Pancreas (tissue), 10 donors: ENCODE results near the gene GATA2. TPM values are rescaled to one million over a fixed set of nuclear protein-coding genes. Genes with fewer than 3 reads are reported as not detected.

Source experiments
- ATAC-seq, 4 donors: fragments of 200-7000 bp; cut with Tn5 transposase; one replicate each; pipeline versions ENCODE4 v1.8.0 to v1.9.1; 2020; ENCODE audit warnings: mild to moderate bottlenecking in 4 of 4, moderate library complexity in 4 of 4
- DNase-seq, 6 donors: peaks; one replicate each; pipeline ENCODE4 v3.0.0-alpha.2; 2020
- FAIRE-seq: peaks from 2 replicates; lab custom pipeline; 2012; peaks lifted over from hg19 to GRCh38; lab: Jason Lieb, UNC
- H3K27ac ChIP-seq, 4 donors: fragments of 200-600 bp; sonication (generic); 1 replicate in 3 of 4; 2 replicates in 1 of 4; pipeline versions ENCODE4 v1.5.0 to v1.8.0; 2020
- H3K27me3 ChIP-seq, 4 donors: fragments of 200-600 bp; one replicate each; pipeline ENCODE4 v1.8.0; 2021
- H3K36me3 ChIP-seq, 3 donors: fragments of 200-600 bp; sonication (generic) in 1 of 3; one replicate each; pipeline versions ENCODE4 v1.5.0 to v1.8.0; 2020 to 2021
- H3K4me1 ChIP-seq, 3 donors: fragments of 200-600 bp; one replicate each; pipeline ENCODE4 v1.8.0; 2021
- H3K4me3 ChIP-seq, 4 donors: fragments of 200-600 bp; sonication (generic) in 2 of 4; one replicate each; pipeline versions ENCODE4 v1.5.0 to v1.8.0; 2020 to 2021
- H3K9me3 ChIP-seq, 4 donors: fragments of 200-600 bp; one replicate each; pipeline ENCODE4 v1.8.0; 2021
- WGBS, 2 donors: extraction: QIAGEN DNeasy Blood & Tissue Kit; methylation state at CpG; one replicate each; pipeline ENCODE4 v1.1.7; 2013; 5-methylcytosine and 5-hydroxymethylcytosine counted together
- intact Hi-C, 3 donors: fragments of 100-400 bp; cut with DNase I; formaldehyde crosslinking; loops; one replicate each; pipeline versions ENCODE4 v1.11.1 to v1.14.2; 2022
- polyA plus RNA-seq, 2 donors: library from polyadenylated mRNA; stranded (reverse); fragments of 200-250 nt; gene quantifications; one replicate each; pipeline ENCODE4 v1.2.3, GENCODE V29; 2013
- total RNA-seq, 6 donors: library from RNA; stranded (reverse); fragmentation: NEBNext Ultra II Directional in 4 of 6; extraction: Animal tissue kit (Norgen Biotek cat#: 25700) in 4 of 6; gene quantifications; one replicate each; pipeline versions ENCODE4 v1.2.1 to v1.2.4, GENCODE V29; 2021 to 2023
- TF ChIP-seq, protein P1 (sequence below), 4 donors: fragments of 200-600 bp; sonication (generic) in 3 of 4; IDR thresholded peaks; one replicate each; pipeline versions ENCODE4 v1.5.0 to v1.8.0; 2021; ENCODE audit warnings: antibody characterized with exemption in 4 of 4
- donor health status: healthy with polysubstance abuse.
- donor health status: DM: no; HTN: no; CAD: no; lungs with moderate emphysema.
- donor health status: DM: no; HTN: no; CAD: no.
- donor health status: control.
- donor health status: control.
- donor health status: Bipolar disorder and iron deficiency.
- donor health status: DM: yes; HTN: yes; CAD: no.
- donor health status: DM: no; HTN: no; CAD: no.
- donor health status: DM: no; HTN: no; CAD: no.
- donor health status: DM: yes; HTN: yes; CAD: no.

Gene GATA2
- total and polyA plus RNA-seq, 8 donors, result 6.2 to 17.1 (median 11.1) TPM

DNA sequence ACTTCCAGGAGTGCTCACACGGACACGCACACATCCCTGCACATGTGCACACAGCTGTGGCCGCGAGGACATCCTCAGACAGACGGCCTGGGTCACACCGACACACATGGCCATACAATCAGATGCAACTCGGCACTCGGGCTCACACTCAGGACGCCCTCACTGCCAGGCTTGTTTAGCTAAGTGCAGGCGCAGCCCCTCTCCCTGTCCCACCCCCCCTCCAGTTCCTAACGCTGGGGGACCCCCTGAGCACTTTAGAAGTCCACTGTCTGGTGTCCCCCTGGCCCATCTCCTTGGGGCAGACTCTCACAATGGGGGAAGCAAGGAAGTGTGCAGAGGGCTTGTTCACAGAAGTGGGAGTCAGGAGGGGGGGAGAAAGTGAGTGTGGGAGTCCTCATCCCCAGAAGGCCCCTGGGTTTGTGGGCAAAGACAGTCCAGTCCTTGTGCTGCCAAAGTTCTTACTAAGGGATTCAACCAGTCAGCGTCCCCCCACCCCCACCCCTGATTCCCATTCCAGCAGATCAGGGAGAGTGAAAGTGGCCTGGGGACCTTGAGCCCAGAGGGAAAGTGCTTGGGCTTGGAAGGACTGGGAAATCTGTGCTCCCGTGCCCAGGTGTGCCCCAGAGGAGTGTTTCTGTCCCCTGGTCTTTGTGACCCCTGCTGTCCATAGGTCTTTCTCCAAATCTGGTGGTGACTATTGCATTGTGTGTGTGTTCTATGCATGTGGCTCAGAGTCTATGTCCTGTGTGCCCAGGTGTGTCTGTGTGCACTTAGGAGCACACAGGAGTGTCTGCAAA, 767 bp upstream of the GATA2 start:
- no peaks in the 10 kb centered on the region for H3K27me3 ChIP-seq
- 20 to 23% methylated on average over 12 to 13 of the region's 13 CpGs for WGBS, 2 donors
- H3K27ac ChIP-seq, result peak overlapping the region in 1 of 4 donors; percentile 96
- intact Hi-C loops, result no loop called here
- no peak for ATAC-seq
- no peak for FAIRE-seq
- no peaks in the 10 kb centered on the region for H3K9me3 ChIP-seq
- H3K4me1 ChIP-seq, result peaks cover 0 to 3% (median 0%) of the 10 kb centered on the region in 3 donors
- TF ChIP-seq, protein P1, sequence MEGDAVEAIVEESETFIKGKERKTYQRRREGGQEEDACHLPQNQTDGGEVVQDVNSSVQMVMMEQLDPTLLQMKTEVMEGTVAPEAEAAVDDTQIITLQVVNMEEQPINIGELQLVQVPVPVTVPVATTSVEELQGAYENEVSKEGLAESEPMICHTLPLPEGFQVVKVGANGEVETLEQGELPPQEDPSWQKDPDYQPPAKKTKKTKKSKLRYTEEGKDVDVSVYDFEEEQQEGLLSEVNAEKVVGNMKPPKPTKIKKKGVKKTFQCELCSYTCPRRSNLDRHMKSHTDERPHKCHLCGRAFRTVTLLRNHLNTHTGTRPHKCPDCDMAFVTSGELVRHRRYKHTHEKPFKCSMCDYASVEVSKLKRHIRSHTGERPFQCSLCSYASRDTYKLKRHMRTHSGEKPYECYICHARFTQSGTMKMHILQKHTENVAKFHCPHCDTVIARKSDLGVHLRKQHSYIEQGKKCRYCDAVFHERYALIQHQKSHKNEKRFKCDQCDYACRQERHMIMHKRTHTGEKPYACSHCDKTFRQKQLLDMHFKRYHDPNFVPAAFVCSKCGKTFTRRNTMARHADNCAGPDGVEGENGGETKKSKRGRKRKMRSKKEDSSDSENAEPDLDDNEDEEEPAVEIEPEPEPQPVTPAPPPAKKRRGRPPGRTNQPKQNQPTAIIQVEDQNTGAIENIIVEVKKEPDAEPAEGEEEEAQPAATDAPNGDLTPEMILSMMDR (IDR thresholded peaks at IDR 0.05), result no peak
- DNase-seq, result peak in 4 of 6 donors; percentile 26 to 53 (median 32)
- H3K36me3 ChIP-seq, result no peaks in the 10 kb centered on the region
- H3K4me3 ChIP-seq, result peak overlapping the region in 2 of 4 donors; percentile 54 to 73

- no peaks in the 10 kb centered on the region for H3K9me3 ChIP-seq
- DNase-seq, result peak in 1 of 6 donors; percentile 71
- peaks cover 0 to 6% (median 0%) of the 10 kb centered on the region in 3 donors for H3K4me1 ChIP-seq
- no peak for ATAC-seq
- no peaks in the 10 kb centered on the region for H3K27me3 ChIP-seq
- TF ChIP-seq, protein P1 (IDR thresholded peaks at IDR 0.05), result no peak
- WGBS, 2 donors, result 10 to 19% methylated on average over 68 to 70 of the region's 70 CpGs
- peak overlapping the region; percentile 28 to 73 (median 57) for H3K4me3 ChIP-seq
- H3K36me3 ChIP-seq, result no peaks in the 10 kb centered on the region
- H3K27ac ChIP-seq, result peak overlapping the region; percentile 50 to 97 (median 96)
- intact Hi-C loops, result no loop called here
- no peak for FAIRE-seq
These were observed 895 bp downstream of the GATA2 start for GRCh38 chr3:128491941-128492670.

- peak overlapping the region; percentile 50 to 97 (median 96) for H3K27ac ChIP-seq
These were observed 1.4 kb downstream of the GATA2 start for GRCh38 chr3:128491691-128491940.

GRCh38 chr3:128490915-128491690, 1.9 kb downstream of the GATA2 start:
- H3K4me1 ChIP-seq, result peaks cover 0 to 6% (median 0%) of the 10 kb centered on the region in 3 donors
- no peaks in the 10 kb centered on the region for H3K27me3 ChIP-seq
- ATAC-seq, result peak in 1 of 4 donors; percentile 2
- peak in 5 of 6 donors; percentile 35 to 60 (median 48) for DNase-seq
- intact Hi-C loops, result no loop called here
- WGBS, 2 donors, result 19 to 20% methylated on average over 22 to 23 of the region's 23 CpGs
- H3K4me3 ChIP-seq, result peak overlapping the region; percentile 53 to 73 (median 57)
- H3K27ac ChIP-seq, result peak overlapping the region; percentile 95 to 97 (median 96)
- no peaks in the 10 kb centered on the region for H3K9me3 ChIP-seq
- no peak for FAIRE-seq
- no peaks in the 10 kb centered on the region for H3K36me3 ChIP-seq
- TF ChIP-seq, protein P1 (IDR thresholded peaks at IDR 0.05), result no peak

More at GRCh38 chr3:128491691-128491940, 1.4 kb downstream of the GATA2 start:
- peak overlapping the region; percentile 28 to 73 (median 57) for H3K4me3 ChIP-seq
- ATAC-seq, result no peak
- no peak for FAIRE-seq
- DNase-seq, result peak in 5 of 6 donors; percentile 27 to 78 (median 48)
- 14 to 27% methylated on average over 19 of the region's 19 CpGs for WGBS, 2 donors
- H3K27me3 ChIP-seq, result no peaks in the 10 kb centered on the region
- TF ChIP-seq, protein P1 (IDR thresholded peaks at IDR 0.05), result no peak
- no peaks in the 10 kb centered on the region for H3K36me3 ChIP-seq
- peaks cover 0 to 6% (median 0%) of the 10 kb centered on the region in 3 donors for H3K4me1 ChIP-seq
- no peaks in the 10 kb centered on the region for H3K9me3 ChIP-seq
- intact Hi-C loops, result no loop called here
